Measurements from ENCODE around the gene INTS1.

Gene INTS1

DNA sequence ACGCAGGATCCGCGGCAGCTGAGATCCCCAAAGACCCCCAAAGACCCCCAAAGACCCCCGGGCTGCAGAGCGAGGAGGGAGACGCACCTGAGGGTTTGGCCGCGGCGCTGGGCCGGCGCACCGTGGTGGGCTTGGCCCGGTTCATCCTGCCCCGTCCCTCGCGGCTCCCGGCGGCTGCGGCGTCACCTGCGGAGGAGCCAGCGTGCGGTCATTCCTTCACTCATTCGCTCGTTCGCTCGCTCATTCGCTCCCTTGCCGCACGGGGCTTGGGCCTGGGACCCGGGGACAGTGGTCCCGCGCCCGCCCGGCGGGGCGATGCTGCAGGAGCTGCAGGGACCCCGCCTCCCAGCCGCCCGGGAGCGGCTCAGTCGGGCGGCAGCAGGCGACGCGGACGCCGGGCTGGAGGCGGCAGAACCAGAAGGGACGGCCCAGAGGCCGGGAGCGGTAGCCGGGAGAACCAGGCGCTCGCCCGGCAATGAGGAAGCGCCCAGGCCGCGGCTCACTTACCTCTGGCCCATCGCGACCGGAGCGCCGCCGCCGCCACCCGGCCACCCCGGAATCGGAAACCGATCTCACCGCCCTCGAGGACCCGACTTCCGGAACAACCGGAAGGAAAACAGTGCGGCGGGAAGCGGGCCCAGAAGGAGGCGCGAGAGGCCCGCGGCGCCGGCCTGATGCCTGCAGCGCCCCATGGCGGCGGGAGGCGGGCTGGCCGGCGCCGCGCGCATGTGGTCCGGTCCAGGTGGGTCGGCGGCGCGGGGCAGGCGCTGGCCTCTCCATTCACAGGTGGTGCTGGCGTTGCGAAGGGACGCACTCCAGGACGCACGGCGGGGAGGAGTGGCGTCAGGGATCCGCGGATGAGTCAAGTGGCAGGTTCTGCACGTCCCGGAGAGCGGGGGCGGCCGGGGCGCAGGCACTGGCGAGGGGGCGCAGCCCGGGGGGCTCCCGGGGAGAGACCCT is at the start of gene INTS1:
Gene INTS1 (minus strand): TSS at position 574 of the 960 bp plus-strand sequence. CDS start 429 bp downstream, at position 145.
- DNase-seq (ENCODE audit: insufficient read length, low spot score) (peak; percentile 91), FAIRE-seq (no peak)
- peak; percentile 63 for TF ChIP-seq CTCF (IDR thresholded peaks at IDR 0.05; ENCODE audit: insufficient read depth, missing control alignments)

- DNase-seq (ENCODE audit: insufficient read length, low spot score) = no peak
- no peak for FAIRE-seq
- TF ChIP-seq CTCF (IDR thresholded peaks at IDR 0.05; ENCODE audit: insufficient read depth, missing control alignments) = no peak
Observed at GRCh38 chr7:1553512-1554210, 49.5 kb upstream of the INTS1 start.

DNA sequence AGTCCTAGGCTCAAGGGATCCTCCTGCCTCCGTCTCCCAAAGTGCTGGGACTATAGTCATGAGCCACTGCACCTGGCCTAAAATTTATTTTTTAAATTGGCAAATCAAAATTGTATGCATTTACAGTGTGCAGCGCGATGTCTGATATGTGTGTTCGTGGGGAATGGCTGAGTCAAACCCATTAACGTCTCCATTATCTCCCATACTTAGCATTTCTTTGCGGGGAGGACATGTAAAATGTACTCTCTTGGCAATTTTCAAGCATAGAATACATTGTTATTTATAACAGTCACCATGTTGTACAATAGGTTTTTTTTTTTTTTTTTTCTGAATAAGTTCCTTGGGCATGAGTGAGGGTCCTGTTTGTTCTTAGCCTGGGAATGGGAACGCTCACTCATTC is 48.0 kb upstream of the INTS1 start:
- DNase-seq (ENCODE audit: insufficient read length, low spot score) = no peak
- TF ChIP-seq CTCF (IDR thresholded peaks at IDR 0.05; ENCODE audit: insufficient read depth, missing control alignments) = no peak
- FAIRE-seq = no peak

- DNase-seq (ENCODE audit: insufficient read length, low spot score) = no peak
- no peak for TF ChIP-seq CTCF (IDR thresholded peaks at IDR 0.05; ENCODE audit: insufficient read depth, missing control alignments)
- no peak for FAIRE-seq
Observed at GRCh38 chr7:1550846-1551155, 46.6 kb upstream of the INTS1 start.

GRCh38 chr7:1550005-1550845 is 46.0 kb upstream of the INTS1 start:
- FAIRE-seq (no peak), DNase-seq (ENCODE audit: insufficient read length, low spot score) (no peak)
- TF ChIP-seq CTCF (IDR thresholded peaks at IDR 0.05; ENCODE audit: insufficient read depth, missing control alignments) = no peak

DNA sequence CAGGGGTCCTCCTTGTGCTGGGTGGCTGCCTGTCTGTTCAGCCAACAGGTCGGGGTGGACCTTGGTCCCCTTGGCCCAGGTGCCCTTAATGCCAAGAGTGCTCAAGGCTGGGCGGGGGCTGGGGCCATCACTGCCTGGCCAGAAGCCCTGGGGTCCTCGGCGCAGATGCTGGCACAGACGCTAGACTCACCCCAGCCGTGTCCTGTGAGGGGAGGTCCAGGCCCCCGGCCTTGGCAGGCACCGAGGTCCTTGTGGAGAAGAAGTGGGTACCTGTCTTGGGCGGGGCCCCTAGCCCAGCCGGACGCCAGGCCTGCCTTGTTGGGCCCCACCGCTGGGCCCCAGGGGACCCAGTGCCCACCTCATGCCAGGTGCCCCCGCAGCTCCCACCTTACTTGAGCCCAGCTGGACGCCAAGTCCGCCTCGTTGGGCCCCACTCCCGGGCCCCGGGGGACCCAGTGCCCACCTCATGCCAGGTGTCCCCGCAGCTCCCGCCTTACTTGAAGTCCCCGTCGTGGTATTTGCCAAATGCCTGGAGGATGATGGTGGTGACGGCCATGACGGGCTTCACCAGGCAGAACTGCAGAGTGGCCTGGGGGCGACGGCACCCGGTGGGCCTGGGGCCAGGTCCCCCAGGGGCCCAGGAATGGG is 45.3 kb upstream of the INTS1 start:
- DNase-seq (ENCODE audit: insufficient read length, low spot score) (no peak), FAIRE-seq (no peak)
- TF ChIP-seq CTCF (IDR thresholded peaks at IDR 0.05; ENCODE audit: insufficient read depth, missing control alignments) = no peak

Measured in D721Med (cell line).